Heart left ventricle (tissue), 16 donors: Measurements from ENCODE around the gene SGK1. TPM values are rescaled to one million over a fixed set of nuclear protein-coding genes. Genes with fewer than 3 reads are reported as not detected.
"Not testable (repeated sequence)": the region's sequence is repeated elsewhere in the genome, so short reads cannot be mapped to it uniquely, and the experiment has no call there.

Experiments
- ATAC-seq, 4 donors: fragments of 200-7000 bp; cut with Tn5 transposase; one replicate each; pipeline ENCODE4 v1.9.1; 2020 to 2022; ENCODE audit warnings: moderate library complexity in 4 of 4, mild to moderate bottlenecking in 3 of 4, moderate number of reproducible peaks in 1 of 4
- DNase-seq, 5 donors: peaks; one replicate each; pipeline ENCODE4 v3.0.0-alpha.2; 2020
- H3K27ac ChIP-seq, 12 donors: fragments of 200-600 bp; sonication (generic) in 4 of 12; one replicate each; pipeline versions ENCODE4 v1.5.0 to v1.8.0; 2016 to 2022; ENCODE audit warnings: mild to moderate bottlenecking in 2 of 12
- H3K27me3 ChIP-seq, 9 donors: fragments of 200-600 bp; sonication (generic) in 2 of 9; one replicate each; pipeline versions ENCODE4 v1.5.1 to v1.8.0; 2016 to 2022; ENCODE audit warnings: mild to moderate bottlenecking in 3 of 9
- H3K36me3 ChIP-seq, 9 donors: fragments of 200-600 bp; sonication (generic) in 2 of 9; one replicate each; pipeline versions ENCODE4 v1.5.0 to v1.8.0; 2018 to 2022; ENCODE audit warnings: mild to moderate bottlenecking in 2 of 9
- H3K4me1 ChIP-seq, 12 donors: fragments of 200-600 bp; sonication (generic) in 4 of 12; one replicate each; pipeline versions ENCODE4 v1.5.0 to v1.8.0; 2016 to 2022; ENCODE audit warnings: mild to moderate bottlenecking in 3 of 12
- H3K4me3 ChIP-seq, 12 donors: fragments of 200-600 bp; sonication (generic) in 4 of 12; one replicate each; pipeline versions ENCODE4 v1.5.0 to v1.8.0; 2017 to 2022; ENCODE audit warnings: mild to moderate bottlenecking in 9 of 12, moderate library complexity in 4 of 12
- H3K9me3 ChIP-seq, 12 donors: fragments of 200-600 bp; sonication (generic) in 4 of 12; one replicate each; pipeline versions ENCODE4 v1.5.0 to v1.8.0; 2016 to 2022; ENCODE audit warnings: mild to moderate bottlenecking in 1 of 12
- CTCF ChIP-seq, 12 donors: fragments of 200-600 bp; sonication (generic) in 4 of 12; IDR thresholded peaks; one replicate each; pipeline versions ENCODE4 v1.5.0 to v1.8.0; 2018 to 2022; ENCODE audit warnings: antibody characterized with exemption in 12 of 12, mild to moderate bottlenecking in 5 of 12
- POLR2A ChIP-seq, 2 donors: fragments of 450-650 bp; IDR thresholded peaks; one replicate each; pipeline ENCODE4 v1.6.1; 2017; ENCODE audit warnings: antibody characterized with exemption in 2 of 2, mild to moderate bottlenecking in 2 of 2, moderate library complexity in 2 of 2
- WGBS, 4 donors: extraction: QIAGEN DNeasy Blood & Tissue Kit in 2 of 4; methylation state at CpG; one replicate each; pipeline versions ENCODE4 v1.1.5 to v1.1.7; 2013 to 2018; 5-methylcytosine and 5-hydroxymethylcytosine counted together
- intact Hi-C, 10 donors: fragments of 100-400 bp; cut with DNase I; formaldehyde crosslinking; loops; one replicate each; pipeline versions ENCODE4 v1.11.1 to v1.14.2; 2022
- polyA plus RNA-seq, 2 donors: library from polyadenylated mRNA; stranded (reverse); fragments of 200-250 nt; gene quantifications; one replicate each; pipeline ENCODE4 v1.2.3, GENCODE V29; 2013
- total RNA-seq, 9 donors: library from RNA; depleted of rRNA in 2 of 9; stranded (reverse); fragments of >200 nt in 2 of 9; fragmentation: NEBNext Ultra II Directional in 3 of 9; extraction: Animal tissue kit (Norgen Biotek cat#: 25700) in 3 of 9; gene quantifications; one replicate each; pipeline versions ENCODE4 v1.1.0 to v1.2.4, GENCODE V29; 2016 to 2023
- donor health status: ischemic (EF 13 %, LVEDD 7.1; RV severe dilation, severe dysfunction).
- donor health status: healthy with polysubstance abuse.
- donor health status: DM: no; HTN: yes; CAD: no.
- donor health status: DM: no; HTN: no; CAD: no.
- donor health status: ischemic (EF 25% LVEDD 6.9; RV normal size, moderate dysfunction).
- donor health status: ischemic (EF 25% LVEDD 5.7; RV mildly dilated, moderate dysfunction).
- donor health status: healthy.
- donor health status: DM: yes; HTN: yes; CAD: no.
- donor health status: ischemic (EF 35%, LVEDD 5.7; RV mildly dilated, moderate dysfunction).
- donor health status: nonischemic (EF 11% LVEDD 7.7; RV severe dilation, severe dysfunction).
- donor health status: DM: yes; HTN: yes; CAD: no.
- donor health status: PGD.
- donor health status: ischemic (EF 29% LVEDD 5.4; RV normal size, mild dysfunction).
- donor health status: nonischemic (EF 23%, LVEDD 6.1; RV moderate dilation, normal function).

Gene SGK1
- total and polyA plus RNA-seq, 11 donors, result 17.7 to 118 (median 56.7) TPM

- intact Hi-C loops, result no loop called here
- H3K4me3 ChIP-seq, result no peak overlapping the region
- 82 to 92% (median 92%) methylated on average over 6 of the region's 6 CpGs for WGBS, 4 donors
Measured at GRCh38 chr6:134307075-134307474, 10.8 kb downstream of the SGK1 start.

GRCh38 chr6:134304381-134304780, 13.5 kb downstream of the SGK1 start:
- H3K9me3 ChIP-seq, H3K36me3 ChIP-seq, DNase-seq, H3K27ac ChIP-seq, H3K27me3 ChIP-seq, H3K4me1 ChIP-seq, H3K4me3 ChIP-seq, intact Hi-C loops: not testable (repeated sequence)
- WGBS, 4 donors, result 82 to 96% (median 92%) methylated on average over 6 of the region's 6 CpGs
- ATAC-seq, result peak in 1 of 4 donors; percentile 31

More at GRCh38 chr6:134307075-134307474, 10.8 kb downstream of the SGK1 start:
- TF ChIP-seq POLR2A (IDR thresholded peaks at IDR 0.05) (no peak), CTCF (IDR thresholded peaks at IDR 0.05) (no peak)
- no peak overlapping the region for H3K27ac ChIP-seq
- peaks cover 0 to 7% (median 0%) of the 10 kb centered on the region in 12 donors for H3K4me1 ChIP-seq
- no peak for DNase-seq
- no peaks in the 10 kb centered on the region for H3K9me3 ChIP-seq
- no peaks in the 10 kb centered on the region for H3K36me3 ChIP-seq
- no peak for ATAC-seq
- H3K27me3 ChIP-seq, result no peaks in the 10 kb centered on the region

GRCh38 chr6:134303891-134304290, 14.0 kb downstream of the SGK1 start:
- H3K27me3 ChIP-seq, result no peaks in the 10 kb centered on the region
- peaks cover 0 to 6% (median 0%) of the 10 kb centered on the region in 12 donors for H3K4me1 ChIP-seq
- no peak overlapping the region for H3K27ac ChIP-seq
- intact Hi-C loops, result no loop called here
- peak overlapping the region in 1 of 12 donors; percentile 16 for H3K4me3 ChIP-seq
- ATAC-seq (peak in 2 of 4 donors; percentile 10 to 22), DNase-seq (no peak)
- 69 to 78% (median 70%) methylated on average over 6 of the region's 6 CpGs for WGBS, 4 donors
- TF ChIP-seq CTCF (IDR thresholded peaks at IDR 0.05), result no peak
- no peak for TF ChIP-seq POLR2A (IDR thresholded peaks at IDR 0.05)
- no peaks in the 10 kb centered on the region for H3K9me3 ChIP-seq
- no peaks in the 10 kb centered on the region for H3K36me3 ChIP-seq

DNA sequence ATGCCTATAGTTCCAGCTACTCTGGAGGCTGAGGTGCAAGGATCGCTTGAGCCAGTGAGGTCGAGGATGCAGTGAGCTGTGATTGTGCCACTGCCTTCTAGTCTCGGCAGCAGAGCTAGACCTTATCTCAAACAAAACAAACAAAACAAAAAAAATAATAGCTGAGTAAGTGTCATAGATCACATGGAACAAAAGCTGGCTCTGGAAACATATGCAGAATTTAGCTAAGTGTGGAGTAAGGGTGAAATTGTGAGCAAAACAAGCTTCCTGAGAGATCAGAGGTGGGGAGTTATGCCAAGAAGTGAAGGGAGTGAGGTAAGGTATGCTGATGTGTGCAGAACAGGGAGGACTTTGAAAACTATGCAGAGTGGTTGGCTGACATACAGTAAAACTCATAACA, 18.7 kb downstream of the SGK1 start:
- no peak overlapping the region for H3K27ac ChIP-seq
- H3K4me3 ChIP-seq, result no peak overlapping the region
- H3K36me3 ChIP-seq, result no peaks in the 10 kb centered on the region
- ATAC-seq (no peak), DNase-seq (no peak)
- H3K27me3 ChIP-seq, result no peaks in the 10 kb centered on the region
- intact Hi-C loops, result no loop called here
- H3K9me3 ChIP-seq, result no peaks in the 10 kb centered on the region
- H3K4me1 ChIP-seq, result peaks cover 0 to 31% (median 10%) of the 10 kb centered on the region in 12 donors
- WGBS, 4 donors, result 62 to 82% (median 68%) methylated on average over 3 of the region's 3 CpGs
- no peak for TF ChIP-seq POLR2A (IDR thresholded peaks at IDR 0.05)

- TF ChIP-seq POLR2A (IDR thresholded peaks at IDR 0.05) (no peak), CTCF (IDR thresholded peaks at IDR 0.05) (no peak)
- WGBS, 4 donors, result 86 to 98% (median 95%) methylated on average over 7 of the region's 7 CpGs
- DNase-seq (no peak), ATAC-seq (no peak)
- Histone ChIP-seq H3K27me3 (no peaks in the 10 kb centered on the region), H3K4me1 (peaks cover 0 to 31% (median 10%) of the 10 kb centered on the region in 12 donors), H3K27ac (peak overlapping the region in 6 of 12 donors; percentile 36 to 92 (median 69)), H3K4me3 (no peak overlapping the region), H3K9me3 (no peaks in the 10 kb centered on the region), H3K36me3 (no peaks in the 10 kb centered on the region)
- intact Hi-C loops, result no loop called here
Measured at GRCh38 chr6:134296762-134297161, 21.1 kb downstream of the SGK1 start.
